Fibroblast of lung (primary cell): ENCODE measurements around the gene SLC5A5. TPM values are rescaled to one million over a fixed set of nuclear protein-coding genes. Genes with fewer than 3 reads are reported as not detected.

Experiments used
- DNase-seq, 2 donors: peaks; one replicate each; pipeline versions ENCODE4 v3.0.0 to v3.0.0-alpha.2; 2010; ENCODE audit warnings: low read depth in 2 of 2
- H2AFZ ChIP-seq: 2 replicates; pipeline ENCODE4 v1.5.1; 2012; ENCODE audit warnings: low read length, control low read depth, inconsistent platforms
- H3K27ac ChIP-seq: 2 replicates; pipeline ENCODE4 v1.5.1; 2011; ENCODE audit warnings: low read length, control low read depth; ENCODE audit not compliant: insufficient read depth
- H3K27me3 ChIP-seq: 2 replicates; pipeline ENCODE4 v1.5.1; 2011; ENCODE audit warnings: mild to moderate bottlenecking, low read length; ENCODE audit not compliant: control insufficient read depth, insufficient read depth
- H3K36me3 ChIP-seq: 2 replicates; pipeline ENCODE4 v1.5.1; 2011; ENCODE audit warnings: low read length; ENCODE audit not compliant: control insufficient read depth, insufficient read depth
- H3K4me1 ChIP-seq: 2 replicates; pipeline ENCODE4 v1.5.1; 2011; ENCODE audit warnings: low read length; ENCODE audit not compliant: control insufficient read depth, insufficient read depth; ENCODE audit errors: extremely low read depth
- H3K4me2 ChIP-seq: 2 replicates; pipeline ENCODE4 v1.5.1; 2011; ENCODE audit warnings: low read length, control low read depth; ENCODE audit not compliant: insufficient read depth; ENCODE audit errors: extremely low read depth
- H3K4me3 ChIP-seq, 4 experiments: fragments of 200-600 bp in 1 of 4; sonication (generic) in 1 of 4; replicated peaks in 1 of 4; 2 replicates each; pipeline ENCODE4 v1.5.1; 2011 to 2016; ENCODE audit warnings: low read length in 4 of 4, low read depth in 3 of 4, mild to moderate bottlenecking in 3 of 4, control low read depth in 2 of 4, inconsistent platforms in 1 of 4, mixed read lengths in 1 of 4; ENCODE audit not compliant: insufficient read depth in 1 of 4; ENCODE audit errors: control extremely low read depth in 1 of 4
- H3K79me2 ChIP-seq: 2 replicates; pipeline ENCODE4 v1.5.1; 2012; ENCODE audit warnings: mild to moderate bottlenecking, low read length, inconsistent platforms; ENCODE audit not compliant: control insufficient read depth, insufficient read depth
- H3K9ac ChIP-seq: 2 replicates; pipeline ENCODE4 v1.5.1; 2011; ENCODE audit warnings: mild to moderate bottlenecking, low read length, control low read depth; ENCODE audit not compliant: insufficient read depth
- H3K9me3 ChIP-seq: 2 replicates; pipeline ENCODE4 v1.5.1; 2012; ENCODE audit warnings: low read depth, low read length; ENCODE audit not compliant: control insufficient read depth, insufficient read depth
- H4K20me1 ChIP-seq: 2 replicates; pipeline ENCODE4 v1.5.1; 2011; ENCODE audit warnings: low read length; ENCODE audit not compliant: control insufficient read depth, insufficient read depth; ENCODE audit errors: extremely low read depth
- CTCF ChIP-seq, 2 donors: IDR thresholded peaks in 1 of 2; conservative IDR thresholded peaks in 1 of 2; 1 replicate in 1 of 2; 2 replicates in 1 of 2; pipeline ENCODE4 v1.5.1; 2011 to 2012; ENCODE audit warnings: low read length in 2 of 2, control low read depth in 1 of 2, inconsistent platforms in 1 of 2, low read depth in 1 of 2, mild to moderate bottlenecking in 1 of 2
- EZH2 ChIP-seq: IDR thresholded peaks from 2 replicates; pipeline ENCODE4 v1.5.1; 2012; ENCODE audit warnings: low read length, control low read depth, mild to moderate bottlenecking; ENCODE audit errors: missing control alignments
- polyA plus RNA-seq, 2 donors: library from polyadenylated mRNA; depleted of rRNA in 1 of 2; stranded (reverse) in 1 of 2; unstranded in 1 of 2; fragments of >200 nt; gene quantifications; 2 replicates each; pipeline ENCODE4 v1.2.1, GENCODE V29; 2011 to 2012; ENCODE audit warnings: missing spikeins in 1 of 2
- total RNA-seq: library from RNA; depleted of rRNA; stranded (reverse); fragments of >200 nt; gene quantifications from 2 replicates; pipeline ENCODE4 v1.2.1, GENCODE V29; 2014

Gene SLC5A5
- total and polyA plus RNA-seq, 2 donors (not counting 1 experiment from before 2014, with no cell fraction given): not detected

- H4K20me1 ChIP-seq: no peaks in the 10 kb centered on the region
- H3K27ac ChIP-seq: no peak overlapping the region
- H3K9ac ChIP-seq: no peak overlapping the region
Measured at GRCh38 chr19:17920527-17920926, 48.8 kb downstream of the SLC5A5 start.

GRCh38 chr19:17922138-17922537 is 50.4 kb downstream of the SLC5A5 start:
- no peaks in the 10 kb centered on the region for H3K36me3 ChIP-seq
- no peak for TF ChIP-seq EZH2
- TF ChIP-seq CTCF (conservative IDR thresholded peaks at IDR 0.05 in 1 of 2, IDR thresholded peaks at IDR 0.05 in 1 of 2; ENCODE audit: low read depth in 1 of 2, low read length in 2 of 2): no peak
- H4K20me1 ChIP-seq: no peaks in the 10 kb centered on the region
- no peaks in the 10 kb centered on the region for H3K4me1 ChIP-seq
- H2AFZ ChIP-seq: no peak overlapping the region
- H3K27me3 ChIP-seq: no peaks in the 10 kb centered on the region
- H3K9ac ChIP-seq: no peak overlapping the region
- H3K27ac ChIP-seq: no peak overlapping the region
- H3K4me2 ChIP-seq: no peak overlapping the region
- H3K4me3 ChIP-seq: no peak overlapping the region
- H3K79me2 ChIP-seq: no peaks in the 10 kb centered on the region
- no peak for DNase-seq
- no peaks in the 10 kb centered on the region for H3K9me3 ChIP-seq

More at GRCh38 chr19:17920527-17920926, 48.8 kb downstream of the SLC5A5 start:
- H3K27me3 ChIP-seq: no peaks in the 10 kb centered on the region
- no peaks in the 10 kb centered on the region for H3K79me2 ChIP-seq
- no peak for DNase-seq
- H3K4me3 ChIP-seq: no peak overlapping the region
- H3K4me2 ChIP-seq: no peak overlapping the region
- no peak for TF ChIP-seq CTCF (conservative IDR thresholded peaks at IDR 0.05 in 1 of 2, IDR thresholded peaks at IDR 0.05 in 1 of 2; ENCODE audit: low read depth in 1 of 2, low read length in 2 of 2)
- TF ChIP-seq EZH2: no peak
- H3K4me1 ChIP-seq: no peaks in the 10 kb centered on the region
- no peak overlapping the region for H2AFZ ChIP-seq
- no peaks in the 10 kb centered on the region for H3K36me3 ChIP-seq
- no peaks in the 10 kb centered on the region for H3K9me3 ChIP-seq

GRCh38 chr19:17926044-17926443 is 54.3 kb downstream of the SLC5A5 start:
- Histone ChIP-seq H3K4me2 (no peak overlapping the region), H3K4me3 (no peak overlapping the region), H2AFZ (no peak overlapping the region), H3K9ac (no peak overlapping the region), H3K9me3 (no peaks in the 10 kb centered on the region), H4K20me1 (no peaks in the 10 kb centered on the region), H3K27me3 (no peaks in the 10 kb centered on the region), H3K27ac (no peak overlapping the region), H3K79me2 (no peaks in the 10 kb centered on the region), H3K36me3 (no peaks in the 10 kb centered on the region), H3K4me1 (no peaks in the 10 kb centered on the region)
- TF ChIP-seq CTCF (conservative IDR thresholded peaks at IDR 0.05 in 1 of 2, IDR thresholded peaks at IDR 0.05 in 1 of 2; ENCODE audit: low read depth in 1 of 2, low read length in 2 of 2): no peak
- no peak for TF ChIP-seq EZH2
- no peak for DNase-seq
